ENCODE measurements around the gene LMTK3. TPM values are rescaled to one million over a fixed set of nuclear protein-coding genes. Genes with fewer than 3 reads are reported as not detected.

The LMTK3 gene
- total RNA-seq, 1 experiment from 2014 or later, result 10.6 TPM

- no peaks in the 10 kb centered on the region for H3K36me3 ChIP-seq (ENCODE audit: control insufficient read depth, insufficient read depth, low read length)
- ChIA-PET POLR2A (interaction anchor here (0.7 kb wide), 1 partner anchor 152 kb away, joined by 13 read pairs; no protein-coding TSS in a partner anchor), CTCF (interaction anchor here (0.7 kb wide), 1 partner anchor 35 kb away, joined by 10 read pairs; no protein-coding TSS in a partner anchor)
- no TSS peak for BruUV-seq (replicated peaks)
- ATAC-seq, result peak; percentile 74
- no peaks in the 10 kb centered on the region for H3K27me3 ChIP-seq (ENCODE audit: control insufficient read depth, insufficient read depth, low read length)
- in situ Hi-C loops (cut with HindIII; ENCODE audit: low pct_unique_long_range_greater_than_20kb, low sequenced_read_pairs) (no loop called here), intact Hi-C loops (cut with micrococcal nuclease; ENCODE audit: unreplicated experiment) (no loop called here)
- DNase-seq (ENCODE audit: low read depth, low spot score), result no peak
- H3K4me3 ChIP-seq (ENCODE audit: low read depth in 2 of 2, low read length in 2 of 2), result peak overlapping the region; percentile 33 to 39
- H3K4me1 ChIP-seq (ENCODE audit: control insufficient read depth, insufficient read depth, low read length), result no peaks in the 10 kb centered on the region
- H3K9me3 ChIP-seq (ENCODE audit: control insufficient read depth, insufficient read depth, low read depth, low read length), result no peaks in the 10 kb centered on the region
- 0 out of 2 replicates have a peak overlapping the region, but pooled peaks have one; percentile 29 for H3K27ac ChIP-seq (ENCODE audit: low read length)
- TF ChIP-seq POLR2AphosphoS5 (IDR thresholded peaks at IDR 0.05; ENCODE audit: low read depth, low read length) (no peak), SIN3A (IDR thresholded peaks at IDR 0.05; ENCODE audit: borderline replicate concordance, insufficient read depth, low read depth, low read length) (no peak), CTCF (IDR thresholded peaks at IDR 0.05) (no peak), REST (IDR thresholded peaks at IDR 0.05; ENCODE audit: insufficient read depth in 1 of 2, low read depth in 2 of 2, low read length in 1 of 2) (no peak), TCF7L2 (IDR thresholded peaks at IDR 0.05; ENCODE audit: low read depth, low read length) (no peak)
Measured at GRCh38 chr19:48510421-48511268, 990 bp downstream of the LMTK3 start.

GRCh38 chr19:48509467-48510194 is 2.0 kb downstream of the LMTK3 start:
- no TSS peak for BruUV-seq (replicated peaks)
- POLR2A ChIA-PET, result no interaction called here
- Histone ChIP-seq H3K27me3 (ENCODE audit: control insufficient read depth, insufficient read depth, low read length) (no peaks in the 10 kb centered on the region), H3K4me1 (ENCODE audit: control insufficient read depth, insufficient read depth, low read length) (no peaks in the 10 kb centered on the region), H3K36me3 (ENCODE audit: control insufficient read depth, insufficient read depth, low read length) (no peaks in the 10 kb centered on the region), H3K4me3 (ENCODE audit: low read depth in 2 of 2, low read length in 2 of 2) (no peak overlapping the region; a peak in 1 of 4 replicates), H3K27ac (ENCODE audit: low read length) (no peak overlapping the region), H3K9me3 (ENCODE audit: control insufficient read depth, insufficient read depth, low read depth, low read length) (no peaks in the 10 kb centered on the region)
- in situ Hi-C loops (cut with HindIII; ENCODE audit: low pct_unique_long_range_greater_than_20kb, low sequenced_read_pairs), result no loop called here
- CTCF ChIA-PET, result interaction anchor here (0.7 kb wide), 1 partner anchor 74 kb away, joined by 3 read pairs; no protein-coding TSS in a partner anchor
- ATAC-seq (no peak), DNase-seq (ENCODE audit: low read depth, low spot score) (no peak)
- TF ChIP-seq SIN3A (IDR thresholded peaks at IDR 0.05; ENCODE audit: borderline replicate concordance, insufficient read depth, low read depth, low read length), result no peak
- intact Hi-C loops (cut with micrococcal nuclease; ENCODE audit: unreplicated experiment), result no loop called here
